GM19035 (cell line): Measurements from ENCODE around the gene RNF157.

Experiments used
- ATAC-seq: cut with Tn5 transposase; IDR thresholded peaks from one replicate; pipeline ENCODE4 v1.9.1; 2021; ENCODE audit not compliant: unreplicated experiment

RNF157 gene

DNA sequence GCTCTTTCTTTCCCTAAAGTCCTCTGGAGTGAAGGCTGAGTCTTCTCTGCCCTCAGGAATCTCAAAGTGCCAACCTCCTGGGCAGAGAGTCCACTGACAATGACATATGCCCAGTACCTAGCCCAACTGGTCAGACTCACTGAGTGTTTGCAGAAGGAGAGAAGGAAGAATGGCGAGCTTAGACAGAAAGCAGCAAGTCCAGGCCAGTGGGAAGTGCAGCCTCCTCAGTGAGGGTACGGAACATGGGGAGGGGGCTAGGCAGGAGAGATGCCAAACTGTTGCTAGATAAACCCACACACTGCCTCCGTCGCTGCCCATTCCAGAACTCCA lies 137.4 kb downstream of the RNF157 start:
- no peak for ATAC-seq

DNA sequence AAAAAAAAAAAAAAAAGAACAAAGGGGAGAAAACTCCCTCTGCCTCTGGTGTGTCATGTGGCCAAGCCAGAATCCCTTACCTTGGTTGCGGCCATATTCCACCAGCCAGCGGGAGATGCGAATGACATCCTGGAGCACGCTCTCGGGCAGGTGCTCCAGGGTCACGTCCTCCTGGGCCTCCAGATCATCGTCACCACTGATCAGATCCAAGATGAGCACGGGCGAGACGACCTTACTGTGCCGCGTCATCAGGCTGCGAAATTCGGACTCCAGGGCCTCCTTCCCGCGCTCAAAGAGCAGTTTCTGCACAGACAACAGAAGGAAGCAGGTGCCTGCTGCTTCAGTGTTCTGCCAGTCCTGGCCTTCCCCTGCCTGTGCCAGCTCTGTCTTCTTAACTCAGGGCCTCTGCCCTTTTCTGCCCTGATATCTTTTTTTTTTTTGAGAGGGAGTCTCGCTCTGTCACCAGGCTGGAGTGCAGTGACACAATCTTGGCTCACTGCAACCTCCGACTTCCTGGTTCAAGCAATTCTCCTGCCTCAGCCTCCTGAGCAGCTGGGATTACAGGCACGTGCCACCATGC lies 142.5 kb downstream of the RNF157 start:
- ATAC-seq, result no peak

DNA sequence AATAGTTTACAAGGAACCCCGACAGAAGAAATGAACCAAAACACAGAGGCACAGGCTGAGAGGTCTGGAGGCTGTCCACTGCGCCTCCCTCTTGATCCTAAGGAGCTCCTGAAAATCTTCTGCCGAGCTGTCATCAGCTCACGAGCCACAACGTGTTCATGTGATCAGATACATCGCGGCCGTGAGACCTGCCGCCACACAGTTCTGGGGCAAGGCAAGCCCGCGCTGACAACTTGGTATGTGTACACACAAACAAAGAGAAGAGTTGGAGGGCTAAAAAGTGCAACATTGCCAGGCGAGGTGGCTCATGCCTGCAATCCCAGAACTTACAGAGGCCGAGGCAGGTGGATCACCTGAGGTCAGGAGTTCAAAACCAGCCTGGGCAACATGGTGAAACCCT lies 144.3 kb downstream of the RNF157 start:
- no peak for ATAC-seq

DNA sequence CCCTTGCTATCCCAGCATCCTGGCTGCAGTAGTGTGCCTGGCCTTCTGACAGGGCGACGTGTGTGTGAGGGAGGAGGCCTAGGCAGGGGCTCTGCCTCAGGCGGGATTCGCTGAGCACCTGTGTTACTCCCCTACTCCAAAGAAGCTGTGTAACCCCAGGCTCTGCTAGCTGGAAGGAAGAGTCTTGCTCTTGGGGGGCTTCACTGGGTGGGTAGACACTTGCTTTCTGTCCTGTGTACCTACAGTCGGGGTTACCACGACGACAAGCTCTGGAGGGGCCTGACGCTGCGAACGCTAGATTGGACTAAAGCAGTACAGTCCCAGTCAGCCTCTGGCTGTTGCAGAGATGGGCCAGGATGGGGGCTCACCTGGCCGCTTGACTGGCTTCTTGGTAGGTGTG lies 146.2 kb downstream of the RNF157 start:
- no peak for ATAC-seq

DNA sequence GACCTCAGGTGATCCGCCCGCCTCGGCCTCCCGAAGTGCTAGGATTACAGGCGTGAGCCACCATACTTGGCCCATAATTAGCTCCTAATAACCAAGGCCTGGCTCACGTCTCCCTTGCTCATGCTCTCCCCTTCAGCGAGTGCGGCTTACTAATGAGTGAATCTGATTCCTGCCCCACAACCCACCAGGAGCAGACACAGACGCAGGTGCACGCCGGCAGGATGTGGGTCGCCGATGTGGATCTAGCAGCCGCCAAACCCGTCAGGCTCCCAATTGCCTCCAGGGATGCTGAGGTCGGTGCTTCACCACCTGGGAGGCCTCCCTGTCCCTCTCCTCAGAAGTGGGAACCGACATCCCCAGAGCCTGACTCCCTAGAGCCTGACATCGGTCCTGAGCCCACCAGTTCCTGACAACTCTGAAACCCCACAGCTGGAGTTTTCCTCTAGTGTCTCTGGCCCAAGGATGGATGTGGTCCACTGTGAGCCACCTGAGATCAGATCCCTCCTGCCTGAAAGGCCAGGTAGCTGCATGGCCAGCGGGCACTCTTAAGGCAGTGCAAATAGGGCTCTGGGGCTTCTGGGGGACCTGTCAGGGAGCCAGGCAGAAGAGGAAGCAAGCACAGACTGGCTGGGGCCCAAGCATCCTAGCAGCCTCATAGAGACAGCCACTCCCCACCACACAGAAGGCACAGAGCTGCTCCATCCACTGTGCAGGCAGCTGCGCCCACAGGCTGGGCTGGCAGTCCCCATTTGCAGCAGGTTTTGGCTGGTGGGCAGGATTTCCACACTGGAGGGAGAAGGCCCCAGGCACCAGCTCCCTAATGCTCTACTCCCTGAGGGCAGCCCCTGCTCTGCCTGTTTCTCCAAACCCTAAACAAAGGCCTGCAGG lies 147.5 kb downstream of the RNF157 start:
- ATAC-seq, result no peak
